Bronchial epithelial cell (primary cell): ENCODE data around the gene C1D. TPM values are rescaled to one million over a fixed set of nuclear protein-coding genes. Genes with fewer than 3 reads are reported as not detected.

Experiments
- DNase-seq: peaks from one replicate; pipeline ENCODE4 v3.0.0-alpha.2; 2010; ENCODE audit warnings: low read depth
- FAIRE-seq: peaks from 2 replicates; lab custom pipeline; 2011; peaks lifted over from hg19 to GRCh38; lab: Jason Lieb, UNC
- H3K27me3 ChIP-seq: 2 replicates; pipeline ENCODE4 v1.5.1; 2011; ENCODE audit warnings: low read length; ENCODE audit not compliant: control insufficient read depth, insufficient read depth
- H3K36me3 ChIP-seq: 2 replicates; pipeline ENCODE4 v1.5.1; 2011; ENCODE audit warnings: low read length; ENCODE audit not compliant: control insufficient read depth, insufficient read depth
- H3K4me3 ChIP-seq: 2 replicates; pipeline ENCODE4 v1.5.1; 2011; ENCODE audit warnings: mild to moderate bottlenecking, low read depth, low read length, control low read depth
- CTCF ChIP-seq: IDR thresholded peaks from 2 replicates; pipeline ENCODE4 v1.5.1; 2011; ENCODE audit warnings: mild to moderate bottlenecking, moderate library complexity, low read length, control low read depth, inconsistent platforms; ENCODE audit not compliant: insufficient read depth, severe bottlenecking
- total RNA-seq: library from RNA; depleted of rRNA; stranded (reverse); fragments of >200 nt; gene quantifications from 2 replicates; pipeline ENCODE4 v1.2.1, GENCODE V29; 2014

The C1D gene
- total RNA-seq, 1 donor from 2014 or later: 20.0 TPM

GRCh38 chr2:68043032-68043431 is 19.8 kb downstream of the C1D start:
- DNase-seq (no peak), FAIRE-seq (no peak)
- no peaks in the 10 kb centered on the region for H3K27me3 ChIP-seq
- H3K4me3 ChIP-seq: no peak overlapping the region
- H3K36me3 ChIP-seq: no peaks in the 10 kb centered on the region
- TF ChIP-seq CTCF: no peak

GRCh38 chr2:68041704-68042245 is 21.0 kb downstream of the C1D start:
- TF ChIP-seq CTCF: no peak
- Histone ChIP-seq H3K36me3 (no peaks in the 10 kb centered on the region), H3K27me3 (no peaks in the 10 kb centered on the region), H3K4me3 (no peak overlapping the region)
- DNase-seq (no peak), FAIRE-seq (no peak)

- Histone ChIP-seq H3K4me3 (no peak overlapping the region), H3K27me3 (no peaks in the 10 kb centered on the region), H3K36me3 (no peaks in the 10 kb centered on the region)
- no peak for FAIRE-seq
- no peak for DNase-seq
- TF ChIP-seq CTCF: no peak
These were observed 22.7 kb downstream of the C1D start for GRCh38 chr2:68040078-68040477.

GRCh38 chr2:68039317-68039716 is 23.5 kb downstream of the C1D start:
- no peak for FAIRE-seq
- Histone ChIP-seq H3K4me3 (no peak overlapping the region), H3K36me3 (no peaks in the 10 kb centered on the region), H3K27me3 (no peaks in the 10 kb centered on the region)
- DNase-seq: no peak
- no peak for TF ChIP-seq CTCF

- Histone ChIP-seq H3K4me3 (no peak overlapping the region), H3K36me3 (no peaks in the 10 kb centered on the region), H3K27me3 (no peaks in the 10 kb centered on the region)
- TF ChIP-seq CTCF: no peak
- no peak for FAIRE-seq
- DNase-seq: no peak
These were observed 30.1 kb downstream of the C1D start for GRCh38 chr2:68032702-68033101.

- peak; percentile 44 for TF ChIP-seq CTCF
- Histone ChIP-seq H3K27me3 (no peaks in the 10 kb centered on the region), H3K36me3 (no peaks in the 10 kb centered on the region), H3K4me3 (no peak overlapping the region)
- DNase-seq (peak; percentile 61), FAIRE-seq (no peak)
These were observed 31.2 kb downstream of the C1D start for GRCh38 chr2:68031542-68032160.
